IPS DF 6.9 (cell line): ENCODE data around the gene SSRP1.

Source experiments
- DNase-seq: peaks from one replicate; pipeline ENCODE4 v3.0.0-alpha.2; 2013; ENCODE audit warnings: low read depth, low spot score
- H3K27ac ChIP-seq: one replicate; pipeline ENCODE4 v1.5.1; 2013; ENCODE audit warnings: low read length, control low read depth
- H3K27me3 ChIP-seq: 2 replicates; pipeline ENCODE4 v1.6.1; 2013; ENCODE audit warnings: mild to moderate bottlenecking, low read length; ENCODE audit not compliant: control insufficient read depth, insufficient read depth
- H3K36me3 ChIP-seq: 2 replicates; pipeline ENCODE4 v1.6.1; 2013; ENCODE audit warnings: low read length; ENCODE audit not compliant: control insufficient read depth, insufficient read depth
- H3K4me1 ChIP-seq: 2 replicates; pipeline ENCODE4 v1.6.1; 2013; ENCODE audit warnings: low read length; ENCODE audit not compliant: control insufficient read depth, insufficient read depth
- H3K4me3 ChIP-seq: 2 replicates; pipeline ENCODE4 v1.5.1; 2013; ENCODE audit warnings: mild to moderate bottlenecking, low read length
- H3K9me3 ChIP-seq: 2 replicates; pipeline ENCODE4 v1.6.1; 2013; ENCODE audit warnings: low read length, inconsistent platforms; ENCODE audit not compliant: control insufficient read depth, insufficient read depth
- WGBS: extraction: QIAGEN DNeasy Blood & Tissue Kit; methylation state at CpG from one replicate; pipeline ENCODE4 v1.1.7; 2013; ENCODE audit warnings: mixed read lengths, missing lambda C conversion rate; ENCODE audit not compliant: insufficient read length, insufficient coverage; 5-methylcytosine and 5-hydroxymethylcytosine counted together

SSRP1 gene

GRCh38 chr11:57318178-57318577 is 17.5 kb downstream of the SSRP1 start:
- peaks cover 6% of the 10 kb centered on the region for H3K4me1 ChIP-seq
- no peaks in the 10 kb centered on the region for H3K27me3 ChIP-seq
- no peak for DNase-seq
- no CpG with 5 or more reads among the region's 2 CpGs for WGBS
- H3K36me3 ChIP-seq, result peaks cover 26% of the 10 kb centered on the region
- no peak overlapping the region for H3K27ac ChIP-seq
- H3K9me3 ChIP-seq, result no peaks in the 10 kb centered on the region
- H3K4me3 ChIP-seq, result no peak overlapping the region

GRCh38 chr11:57316017-57316416 is 19.7 kb downstream of the SSRP1 start:
- Histone ChIP-seq H3K4me1 (peaks cover 7% of the 10 kb centered on the region), H3K27me3 (no peaks in the 10 kb centered on the region), H3K36me3 (peaks cover 35% of the 10 kb centered on the region), H3K27ac (no peak overlapping the region), H3K4me3 (no peak overlapping the region), H3K9me3 (no peaks in the 10 kb centered on the region)
- WGBS, result no CpG with 5 or more reads among the region's 3 CpGs
- no peak for DNase-seq

- WGBS, result no CpG with 5 or more reads among the region's 8 CpGs
- Histone ChIP-seq H3K9me3 (no peaks in the 10 kb centered on the region), H3K27ac (no peak overlapping the region), H3K4me3 (no peak overlapping the region), H3K27me3 (no peaks in the 10 kb centered on the region), H3K36me3 (peaks cover 34% of the 10 kb centered on the region), H3K4me1 (peaks cover 11% of the 10 kb centered on the region)
- no peak for DNase-seq
Measured at GRCh38 chr11:57315491-57315890, 20.2 kb downstream of the SSRP1 start.

GRCh38 chr11:57314221-57314973 is 21.3 kb downstream of the SSRP1 start:
- no peak overlapping the region for H3K4me3 ChIP-seq
- no peaks in the 10 kb centered on the region for H3K9me3 ChIP-seq
- H3K4me1 ChIP-seq, result peaks cover 11% of the 10 kb centered on the region
- H3K27me3 ChIP-seq, result no peaks in the 10 kb centered on the region
- peaks cover 41% of the 10 kb centered on the region for H3K36me3 ChIP-seq
- WGBS, result no CpG with 5 or more reads among the region's 15 CpGs
- no peak for DNase-seq
- no peak overlapping the region for H3K27ac ChIP-seq

GRCh38 chr11:57313788-57314135 is 21.9 kb downstream of the SSRP1 start:
- Histone ChIP-seq H3K4me3 (no peak overlapping the region), H3K9me3 (no peaks in the 10 kb centered on the region), H3K36me3 (peaks cover 47% of the 10 kb centered on the region), H3K27me3 (no peaks in the 10 kb centered on the region), H3K27ac (no peak overlapping the region), H3K4me1 (peaks cover 11% of the 10 kb centered on the region)
- no peak for DNase-seq
- whole genome bisulfite sequencing, result no CpG with 5 or more reads among the region's 8 CpGs

- Histone ChIP-seq H3K27me3 (no peaks in the 10 kb centered on the region), H3K4me1 (peaks cover 11% of the 10 kb centered on the region), H3K27ac (no peak overlapping the region), H3K9me3 (no peaks in the 10 kb centered on the region), H3K36me3 (peaks cover 48% of the 10 kb centered on the region), H3K4me3 (no peak overlapping the region)
- WGBS, result no CpG with 5 or more reads among the region's 26 CpGs
- DNase-seq, result no peak
Measured at GRCh38 chr11:57313071-57313787, 22.5 kb downstream of the SSRP1 start.

GRCh38 chr11:57312511-57313021 is 23.1 kb downstream of the SSRP1 start:
- H3K27me3 ChIP-seq, result no peaks in the 10 kb centered on the region
- no CpG with 5 or more reads among the region's 10 CpGs for WGBS
- no peak overlapping the region for H3K27ac ChIP-seq
- peaks cover 11% of the 10 kb centered on the region for H3K4me1 ChIP-seq
- no peak overlapping the region for H3K4me3 ChIP-seq
- peaks cover 46% of the 10 kb centered on the region for H3K36me3 ChIP-seq
- H3K9me3 ChIP-seq, result no peaks in the 10 kb centered on the region
- no peak for DNase-seq

GRCh38 chr11:57311109-57311936 is 24.4 kb downstream of the SSRP1 start:
- no peak overlapping the region for H3K27ac ChIP-seq
- H3K4me1 ChIP-seq, result peaks cover 11% of the 10 kb centered on the region
- peaks cover 37% of the 10 kb centered on the region for H3K36me3 ChIP-seq
- H3K27me3 ChIP-seq, result no peaks in the 10 kb centered on the region
- peak; percentile 61 for DNase-seq
- whole genome bisulfite sequencing, result no CpG with 5 or more reads among the region's 31 CpGs
- H3K4me3 ChIP-seq, result peak overlapping the region; percentile 22; the same call in 1 of the 2 replicates
- no peaks in the 10 kb centered on the region for H3K9me3 ChIP-seq

GRCh38 chr11:57310630-57311086 is 25.0 kb downstream of the SSRP1 start:
- H3K27me3 ChIP-seq, result no peaks in the 10 kb centered on the region
- no peak overlapping the region for H3K27ac ChIP-seq
- no CpG with 5 or more reads among the region's 6 CpGs for WGBS
- peaks cover 37% of the 10 kb centered on the region for H3K36me3 ChIP-seq
- peaks cover 11% of the 10 kb centered on the region for H3K4me1 ChIP-seq
- no peak for DNase-seq
- H3K9me3 ChIP-seq, result no peaks in the 10 kb centered on the region
- peak overlapping the region; percentile 22; the same call in 1 of the 2 replicates for H3K4me3 ChIP-seq

GRCh38 chr11:57310091-57310490 is 25.6 kb downstream of the SSRP1 start:
- Histone ChIP-seq H3K27me3 (no peaks in the 10 kb centered on the region), H3K27ac (no peak overlapping the region), H3K4me3 (no peak overlapping the region), H3K9me3 (no peaks in the 10 kb centered on the region), H3K36me3 (peaks cover 37% of the 10 kb centered on the region), H3K4me1 (peaks cover 11% of the 10 kb centered on the region)
- WGBS, result no CpG with 5 or more reads among the region's 6 CpGs
- DNase-seq, result no peak
